HG02885 (cell line): Measurements from ENCODE around the gene EFNB1.

Experiments
- ATAC-seq: cut with Tn5 transposase; IDR thresholded peaks from one replicate; pipeline ENCODE4 v1.9.1; 2021; ENCODE audit warnings: mild to moderate bottlenecking; ENCODE audit not compliant: unreplicated experiment, poor library complexity

EFNB1 gene

DNA sequence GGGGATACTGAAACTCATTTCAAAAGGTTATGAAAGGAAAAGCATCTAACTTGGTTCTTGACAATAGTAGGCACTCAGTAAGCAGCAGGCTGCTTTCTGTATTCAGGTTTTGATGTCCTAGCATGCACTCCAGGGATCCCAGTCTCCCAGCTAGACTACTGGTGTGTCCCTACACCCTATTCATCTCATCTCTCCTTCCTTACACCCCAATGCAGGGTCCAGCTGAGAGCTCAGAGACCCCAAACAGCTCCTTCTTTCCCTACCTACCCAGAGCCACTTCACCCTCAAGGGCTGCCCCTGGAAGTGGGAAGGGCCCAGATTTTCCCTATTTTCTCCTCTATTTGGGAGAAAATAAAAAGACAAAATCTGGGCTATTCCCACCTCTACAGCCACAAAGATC, 1.6 kb upstream of the EFNB1 start:
- ATAC-seq, result no peak

DNA sequence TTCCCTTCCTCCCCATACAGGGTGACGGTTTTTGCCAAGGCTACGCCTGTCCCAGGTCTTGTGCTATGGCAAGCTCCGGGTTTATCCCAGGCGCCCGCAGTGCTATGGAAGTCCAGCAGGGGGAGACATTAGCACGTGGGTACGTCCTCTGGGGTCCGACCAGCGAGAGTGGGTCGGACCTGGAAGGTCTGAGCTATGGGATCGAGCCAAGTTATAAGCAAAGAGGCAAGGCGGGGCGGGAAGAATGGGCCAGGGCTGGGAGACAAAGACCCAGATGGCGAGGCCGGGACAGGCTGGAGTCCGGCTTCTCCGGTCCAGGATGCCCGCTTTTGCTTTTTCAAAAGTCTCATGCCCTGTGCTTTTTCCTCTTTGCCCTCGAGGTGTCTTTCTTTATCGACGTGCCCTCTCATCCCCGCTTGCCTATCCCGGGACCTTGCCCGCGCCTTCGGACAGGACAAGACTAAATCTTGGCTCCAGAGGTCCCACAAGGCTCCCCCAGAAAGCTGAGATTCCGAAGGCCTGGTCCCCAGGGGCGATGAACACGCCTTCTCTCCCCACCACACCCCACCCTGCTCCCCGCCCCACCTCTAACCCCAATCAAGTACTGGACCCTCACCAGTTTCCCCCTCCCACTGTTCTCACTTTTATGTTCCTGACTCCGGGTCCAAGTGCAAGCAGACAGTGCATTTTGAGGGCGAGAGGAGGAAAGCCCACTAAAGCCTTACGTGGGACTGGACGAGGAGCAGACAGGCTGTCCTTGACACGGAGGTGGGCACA, 785 bp upstream of the EFNB1 start:
- peak; percentile 33 for ATAC-seq

DNA sequence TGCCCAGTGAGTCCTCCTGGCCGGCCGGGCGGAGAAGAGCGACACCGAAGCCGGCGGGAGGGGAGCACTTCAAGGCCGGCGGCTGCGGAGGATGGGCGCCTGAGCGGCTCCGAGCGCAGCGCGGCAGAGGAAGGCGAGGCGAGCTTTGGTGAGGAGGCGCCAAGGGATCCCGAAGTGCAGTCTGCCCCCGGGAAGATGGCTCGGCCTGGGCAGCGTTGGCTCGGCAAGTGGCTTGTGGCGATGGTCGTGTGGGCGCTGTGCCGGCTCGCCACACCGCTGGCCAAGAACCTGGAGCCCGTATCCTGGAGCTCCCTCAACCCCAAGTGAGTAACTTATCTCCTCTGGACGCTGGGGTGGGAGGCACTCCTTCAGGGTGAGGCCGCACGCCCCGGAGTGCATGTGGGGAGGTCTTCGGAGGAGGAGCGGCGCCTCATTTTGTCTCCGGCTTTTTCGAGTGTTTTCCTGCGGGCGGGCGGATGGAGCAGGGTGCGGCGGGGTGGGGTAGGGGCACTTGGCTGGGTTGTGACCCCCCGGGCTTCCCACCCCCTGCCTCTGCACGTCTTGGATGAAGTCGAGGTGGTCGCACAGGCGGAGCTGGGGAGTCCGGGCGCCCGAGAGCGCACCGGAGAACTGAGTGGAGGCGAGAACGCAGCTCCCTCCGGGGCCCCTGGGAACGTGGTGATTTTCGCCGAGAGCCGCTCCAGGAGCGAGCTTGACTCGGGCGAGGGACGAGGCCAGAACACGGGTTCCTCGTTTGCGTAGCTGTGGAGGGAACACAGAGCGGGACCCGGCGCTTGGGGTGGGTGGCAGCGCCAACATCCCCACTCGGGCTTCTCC, 979 bp downstream of the EFNB1 start:
- ATAC-seq, result no peak

DNA sequence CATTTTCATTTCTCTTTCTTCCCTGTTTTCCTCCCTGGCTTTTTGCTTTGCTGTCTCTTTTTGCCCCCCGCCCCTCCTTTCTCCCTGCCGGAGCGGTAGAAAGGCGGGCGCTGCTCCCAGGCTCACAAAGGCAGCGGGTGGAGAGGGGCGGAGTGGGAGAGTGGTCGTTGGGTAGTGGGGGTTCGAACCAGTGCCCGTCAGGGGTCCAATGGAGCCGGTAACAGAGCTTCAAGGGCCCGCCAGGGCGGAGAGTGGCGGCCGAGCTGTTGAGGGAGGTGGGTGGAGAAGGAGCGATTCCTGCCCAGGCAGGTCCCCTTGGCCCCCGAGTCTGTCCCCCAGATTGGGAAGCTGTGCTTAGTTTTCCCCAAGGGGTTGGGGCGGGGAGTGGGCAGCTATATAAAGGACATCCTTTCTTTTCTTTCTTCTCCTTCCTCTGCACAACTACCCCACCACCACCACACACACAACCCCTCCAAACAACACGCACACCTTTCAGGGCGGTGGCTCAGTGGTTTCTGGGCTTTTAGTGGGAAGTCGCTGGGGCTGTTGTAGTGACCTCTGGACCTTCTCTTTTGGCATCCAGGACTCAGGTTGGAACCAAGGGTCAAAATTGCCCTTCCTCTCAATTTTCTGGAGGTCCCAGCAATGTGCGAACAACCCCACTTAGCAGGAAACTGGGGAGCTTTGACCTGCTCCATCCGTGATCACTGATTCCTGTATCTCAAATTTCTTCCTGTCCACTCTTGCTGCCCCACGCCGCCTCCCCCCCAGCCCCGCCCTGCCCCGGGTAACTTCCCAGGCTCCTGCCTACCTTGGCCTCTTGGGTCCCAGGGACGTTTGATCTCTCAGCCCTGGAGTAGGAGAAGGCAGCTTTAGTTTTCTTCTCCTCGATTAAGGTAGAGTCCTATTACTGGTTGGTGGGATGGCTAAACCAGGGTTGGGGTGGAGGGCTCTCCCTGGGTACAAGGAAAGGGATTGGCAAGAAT, 1.9 kb downstream of the EFNB1 start:
- no peak for ATAC-seq

DNA sequence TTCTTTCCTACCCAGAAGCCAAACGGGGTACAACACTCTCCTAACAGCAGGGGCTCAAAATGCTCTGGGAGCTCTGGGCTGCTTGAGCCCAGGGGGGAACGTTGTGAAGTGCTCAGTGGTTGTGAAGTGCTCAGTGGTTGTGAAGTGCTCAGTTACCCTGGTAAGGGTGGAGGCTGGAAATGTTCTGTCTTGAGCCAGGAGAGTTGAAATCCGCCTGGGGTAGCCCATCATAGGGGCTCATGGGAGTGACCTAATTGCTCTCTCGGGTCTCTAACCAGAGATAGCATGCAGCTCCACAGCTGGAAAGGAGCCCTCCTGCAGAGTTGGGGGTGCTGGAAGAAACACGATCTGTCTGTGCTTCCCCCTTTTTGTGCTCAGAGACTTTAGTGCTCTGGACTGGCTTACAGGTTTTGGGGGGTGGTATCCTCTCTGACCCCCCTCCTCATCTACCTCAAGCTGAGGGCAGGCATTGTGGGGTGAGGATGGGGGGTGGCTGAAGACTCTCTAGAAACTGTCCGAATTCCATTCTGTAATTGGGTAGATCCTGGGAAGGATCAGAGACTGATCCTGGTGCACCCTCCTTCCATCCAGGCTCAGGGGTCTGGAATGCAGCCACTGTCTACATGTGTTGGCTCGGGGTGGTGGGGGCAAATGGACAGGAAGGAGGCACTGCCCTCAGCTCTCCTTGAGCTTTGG, 2.7 kb downstream of the EFNB1 start:
- ATAC-seq, result no peak

DNA sequence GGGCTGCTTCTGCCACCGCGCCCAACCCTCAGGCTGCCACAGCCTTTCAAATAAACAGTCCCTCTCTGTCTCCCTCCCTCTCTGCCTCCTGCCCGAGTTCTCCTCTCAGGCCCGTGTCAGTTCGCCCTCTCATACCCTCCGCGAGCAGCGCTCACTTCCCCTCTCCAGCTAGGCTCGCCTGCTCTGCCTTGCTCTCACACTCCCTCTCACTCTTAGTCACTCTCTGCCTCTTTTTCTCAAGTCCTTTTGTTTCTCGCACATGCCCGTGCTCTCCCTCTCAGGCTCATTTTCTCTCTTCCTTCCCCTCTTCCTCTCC, 3.2 kb downstream of the EFNB1 start:
- ATAC-seq, result peak; percentile 54

DNA sequence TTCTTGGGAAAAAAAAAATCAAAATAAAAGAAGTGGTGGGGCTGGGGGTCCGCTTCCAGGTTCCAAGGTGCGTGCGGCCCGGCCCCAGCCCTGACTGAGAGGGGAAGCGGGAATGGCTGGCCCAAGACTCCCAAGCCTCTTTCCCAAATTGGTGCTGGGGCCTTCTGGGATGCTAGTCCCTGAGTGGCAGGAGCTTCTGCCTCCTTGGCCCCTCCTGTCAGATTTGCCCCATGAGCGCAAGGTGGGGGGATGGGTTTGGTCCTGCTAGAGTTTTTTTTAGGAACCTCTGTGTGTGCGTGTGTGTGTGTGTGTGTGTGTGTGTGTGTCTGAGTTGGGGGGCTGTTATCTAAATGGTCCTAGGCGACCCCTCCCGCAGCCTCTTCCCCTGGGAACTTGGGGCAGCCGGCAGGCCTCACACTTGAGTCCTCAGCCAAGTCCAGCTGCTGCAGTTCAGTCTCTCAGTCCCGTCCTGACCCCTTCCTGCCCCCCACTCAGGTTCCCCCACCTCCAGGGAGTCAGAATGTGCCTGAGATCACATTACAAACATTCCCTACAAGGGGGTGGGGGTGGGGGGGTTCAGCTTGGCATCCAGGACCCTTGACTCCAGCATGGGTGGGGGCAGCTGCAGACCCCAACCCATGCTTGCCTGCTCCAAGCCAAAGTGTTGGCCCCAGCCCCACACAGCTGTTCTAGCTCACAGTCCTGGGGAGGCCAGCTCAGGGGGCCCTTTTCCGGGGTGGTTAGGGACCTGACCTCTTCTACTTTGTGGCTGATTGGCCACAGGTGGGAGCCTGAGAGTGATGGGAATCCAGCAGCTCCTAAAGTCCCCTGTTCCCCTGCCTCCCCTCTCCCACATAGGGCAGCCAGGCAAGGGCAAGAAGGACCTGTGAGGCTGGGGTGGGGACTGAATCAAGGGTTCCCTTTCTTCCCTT, 4.0 kb downstream of the EFNB1 start:
- ATAC-seq, result no peak

DNA sequence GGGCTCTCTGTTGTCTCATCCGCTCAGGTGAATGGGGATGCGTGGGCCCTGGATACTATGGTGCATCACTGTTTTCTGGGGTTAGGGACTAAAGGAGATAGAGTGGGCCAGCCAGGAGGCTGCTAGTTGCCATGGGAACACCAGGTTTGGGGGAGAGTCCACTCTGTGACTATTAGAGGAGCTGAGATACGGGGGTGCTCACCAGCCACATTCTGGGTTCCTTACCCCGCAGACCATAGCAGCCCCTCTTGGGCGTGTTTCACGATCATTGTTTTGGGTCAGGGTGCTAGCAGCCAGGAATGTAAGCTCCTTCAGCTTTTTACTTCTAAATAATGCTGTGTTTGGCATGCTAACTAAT, 4.6 kb downstream of the EFNB1 start:
- ATAC-seq, result no peak

DNA sequence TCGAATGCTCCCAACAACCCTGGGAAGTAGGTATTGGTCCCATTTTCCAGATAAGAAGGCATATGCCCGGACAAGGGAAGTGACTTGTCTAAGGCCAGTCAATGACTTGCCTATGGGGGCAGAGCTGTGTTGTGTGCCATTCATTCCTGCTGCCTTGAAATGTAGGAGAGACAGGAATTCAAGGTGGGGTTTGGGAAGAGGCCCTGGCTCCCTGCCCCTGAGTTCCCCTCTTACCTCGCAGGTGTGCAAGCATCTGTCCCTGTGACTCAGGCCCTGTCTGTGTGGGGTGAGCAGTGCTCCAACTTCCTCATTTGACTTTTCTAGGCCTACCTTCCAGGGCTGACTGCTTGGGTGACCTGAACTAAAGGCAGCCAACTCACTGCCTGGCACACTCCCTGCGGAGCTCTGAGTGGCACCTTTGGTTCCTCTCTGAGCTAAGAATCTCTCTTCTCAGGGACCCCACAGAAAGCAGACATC, 5.1 kb downstream of the EFNB1 start:
- peak; percentile 32 for ATAC-seq

DNA sequence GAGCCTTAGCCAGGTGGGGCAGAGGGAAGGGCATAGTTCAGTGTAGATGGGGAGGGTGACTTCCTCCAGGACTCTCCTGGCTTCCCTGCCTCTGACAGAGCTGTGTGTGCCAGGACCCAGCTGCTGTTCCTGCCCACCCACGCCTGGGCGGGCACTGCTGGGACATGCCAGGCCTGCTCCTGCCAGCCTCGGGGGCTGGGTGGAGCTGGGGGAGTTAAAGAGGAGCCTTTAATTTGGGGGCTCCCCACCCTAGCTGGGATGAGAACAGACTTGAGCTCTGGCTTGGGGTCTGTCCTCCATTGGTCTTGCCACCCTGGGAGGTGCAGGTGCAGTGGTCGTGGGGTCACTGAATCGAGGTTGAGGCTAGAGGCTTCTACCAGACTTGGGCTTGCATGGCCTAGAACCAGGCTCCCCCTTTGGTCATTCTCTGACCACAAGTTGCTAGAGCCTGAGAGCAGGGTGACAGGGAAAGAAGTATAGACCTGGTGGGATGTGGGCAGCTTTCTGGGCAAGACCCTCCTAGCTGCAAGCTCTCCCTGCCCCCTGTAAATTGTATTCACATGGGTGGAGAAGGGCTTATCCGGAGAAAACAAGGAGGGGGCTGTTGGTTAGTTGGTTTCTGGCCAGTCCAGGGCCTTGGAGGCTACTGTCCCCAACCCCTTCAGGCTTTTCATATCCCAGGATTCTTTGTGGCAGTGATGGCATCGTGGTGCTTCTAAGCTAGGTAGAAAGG, 5.7 kb downstream of the EFNB1 start:
- ATAC-seq, result no peak

DNA sequence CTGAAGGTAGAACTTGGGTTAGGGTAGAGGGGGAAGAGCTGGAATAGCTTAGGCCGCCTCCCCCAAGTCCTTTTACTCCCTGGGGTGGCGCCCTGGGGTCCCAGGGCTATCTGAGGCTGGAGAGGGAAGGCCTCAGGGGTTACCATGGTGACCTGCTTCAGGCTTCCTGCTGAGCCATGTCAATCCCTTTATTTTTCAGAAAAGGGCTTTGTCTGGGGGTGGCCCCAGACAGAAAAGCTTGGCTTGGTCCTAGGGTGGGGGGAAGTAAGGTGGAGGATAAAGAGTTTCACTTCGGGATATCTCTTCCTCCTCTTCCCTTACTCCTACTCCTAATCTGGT, 6.3 kb downstream of the EFNB1 start:
- ATAC-seq, result no peak

DNA sequence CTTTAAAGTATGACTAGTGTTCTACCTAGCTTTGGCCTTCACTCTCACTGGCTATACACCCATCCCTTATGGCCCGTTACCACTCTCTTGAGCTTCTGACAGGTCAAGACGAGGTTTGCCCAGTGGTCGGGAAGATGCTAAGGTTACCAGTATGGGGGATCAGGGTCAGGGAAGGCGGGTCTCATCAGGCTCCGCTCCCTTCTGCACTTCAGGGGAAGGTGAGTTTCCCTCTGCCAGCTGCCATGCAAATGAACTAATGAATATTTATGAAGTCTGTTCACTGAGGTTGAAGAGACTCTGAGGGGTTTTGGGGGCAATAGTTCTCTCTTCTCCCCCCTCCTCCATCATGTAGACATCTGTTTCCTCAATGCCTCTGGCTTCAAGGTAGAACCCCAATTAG, 6.6 kb downstream of the EFNB1 start:
- ATAC-seq, result no peak

DNA sequence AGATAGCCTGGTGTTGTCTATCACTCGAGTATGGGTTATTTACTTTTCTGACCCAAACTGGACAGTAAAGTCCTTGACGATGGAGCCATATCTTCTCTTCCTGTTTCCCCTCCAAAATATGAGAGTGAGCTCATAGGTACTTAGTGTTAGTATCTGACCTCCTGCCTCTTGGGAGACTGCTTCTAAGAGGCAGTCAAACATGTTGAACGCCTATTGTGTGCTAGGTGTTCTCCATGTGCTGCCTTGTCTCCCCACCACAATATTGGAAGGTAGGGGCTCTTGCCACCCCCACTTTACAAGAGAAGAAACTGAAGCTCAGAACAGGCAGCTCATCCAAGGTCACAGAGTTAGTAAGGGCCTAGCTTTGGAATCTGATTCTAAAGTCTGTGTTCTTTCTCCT, 8.3 kb downstream of the EFNB1 start:
- no peak for ATAC-seq

DNA sequence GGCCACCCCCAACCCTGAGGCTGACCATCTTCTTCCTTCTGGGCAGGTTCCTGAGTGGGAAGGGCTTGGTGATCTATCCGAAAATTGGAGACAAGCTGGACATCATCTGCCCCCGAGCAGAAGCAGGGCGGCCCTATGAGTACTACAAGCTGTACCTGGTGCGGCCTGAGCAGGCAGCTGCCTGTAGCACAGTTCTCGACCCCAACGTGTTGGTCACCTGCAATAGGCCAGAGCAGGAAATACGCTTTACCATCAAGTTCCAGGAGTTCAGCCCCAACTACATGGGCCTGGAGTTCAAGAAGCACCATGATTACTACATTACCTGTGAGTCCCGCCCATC, 9.7 kb downstream of the EFNB1 start:
- no peak for ATAC-seq

DNA sequence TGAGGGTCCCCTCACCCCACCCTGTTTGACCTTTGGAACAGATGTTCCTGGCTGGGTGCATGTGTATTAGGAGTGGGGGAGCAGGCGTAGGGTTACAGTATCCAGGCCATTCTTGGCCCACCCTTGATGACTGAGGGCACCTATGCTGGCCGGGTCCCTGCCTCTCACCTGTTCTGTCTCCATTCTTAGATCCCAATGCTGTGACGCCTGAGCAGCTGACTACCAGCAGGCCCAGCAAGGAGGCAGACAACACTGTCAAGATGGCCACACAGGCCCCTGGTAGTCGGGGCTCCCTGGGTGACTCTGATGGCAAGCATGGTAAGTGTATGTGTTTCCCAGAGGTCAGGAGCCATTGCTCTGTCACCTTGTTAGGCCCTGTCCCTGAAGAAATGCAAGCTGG, 10.9 kb downstream of the EFNB1 start:
- ATAC-seq, result no peak

DNA sequence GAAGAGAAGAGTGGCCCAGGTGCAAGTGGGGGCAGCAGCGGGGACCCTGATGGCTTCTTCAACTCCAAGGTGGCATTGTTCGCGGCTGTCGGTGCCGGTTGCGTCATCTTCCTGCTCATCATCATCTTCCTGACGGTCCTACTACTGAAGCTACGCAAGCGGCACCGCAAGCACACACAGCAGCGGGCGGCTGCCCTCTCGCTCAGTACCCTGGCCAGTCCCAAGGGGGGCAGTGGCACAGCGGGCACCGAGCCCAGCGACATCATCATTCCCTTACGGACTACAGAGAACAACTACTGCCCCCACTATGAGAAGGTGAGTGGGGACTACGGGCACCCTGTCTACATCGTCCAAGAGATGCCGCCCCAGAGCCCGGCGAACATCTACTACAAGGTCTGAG, 11.4 kb downstream of the EFNB1 start:
- no peak for ATAC-seq

DNA sequence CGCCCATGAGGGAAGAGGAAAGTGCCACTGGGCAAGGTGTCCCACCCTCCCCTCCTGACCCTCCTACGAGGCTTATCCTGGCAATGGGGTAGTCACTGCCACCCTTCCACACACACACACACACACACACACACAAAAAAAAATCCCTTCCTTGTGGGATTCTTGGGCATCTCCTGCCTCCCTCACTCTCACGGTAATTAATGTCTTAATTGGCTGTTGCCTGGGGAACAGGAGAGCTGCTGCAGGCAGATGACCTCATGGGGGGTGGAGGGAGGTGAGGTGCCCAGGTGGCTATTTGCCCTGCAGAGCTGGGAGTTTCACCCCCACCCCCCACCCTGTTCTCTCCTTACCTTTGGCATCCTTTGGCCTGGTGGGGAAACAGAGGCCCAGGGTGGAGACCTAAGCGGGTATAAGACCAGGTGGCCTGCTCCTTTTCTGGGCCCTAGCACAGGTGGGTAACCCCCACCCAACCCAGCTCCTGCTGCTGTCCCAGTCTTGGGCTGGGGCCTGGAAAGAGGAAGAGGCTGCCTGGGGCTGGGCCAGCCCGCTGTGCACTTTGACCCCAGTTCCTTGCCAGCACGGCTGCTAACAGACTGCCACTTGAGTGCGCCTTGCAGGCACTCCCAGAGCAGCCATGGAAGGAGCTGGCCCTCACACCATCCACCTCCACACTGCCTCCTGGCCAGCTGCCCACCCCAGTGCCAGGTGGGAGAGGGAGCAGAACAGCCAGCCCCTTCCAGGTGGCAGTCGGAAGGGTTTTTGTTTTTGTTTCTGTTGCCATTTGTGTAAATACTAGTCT, 12.6 kb downstream of the EFNB1 start:
- ATAC-seq, result no peak

DNA sequence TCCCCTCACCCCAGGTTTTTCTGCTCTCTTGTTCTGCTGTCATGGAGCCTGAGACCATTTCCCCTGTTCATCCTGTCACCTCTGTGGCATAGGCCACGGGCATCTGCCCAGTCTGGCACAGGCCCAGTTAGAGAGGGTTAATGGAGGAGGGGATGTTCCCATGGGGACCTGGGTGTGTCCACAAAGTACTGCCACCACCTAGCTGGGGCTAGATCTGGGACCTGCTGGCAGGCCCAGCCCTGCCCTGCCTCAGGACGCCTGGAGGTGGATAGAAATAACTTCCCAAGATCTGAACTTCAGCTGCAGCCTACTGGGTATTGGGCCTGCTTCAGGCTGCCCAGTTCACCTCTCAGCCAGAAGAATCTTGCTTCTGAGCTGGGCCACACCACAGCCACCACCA, 13.5 kb downstream of the EFNB1 start:
- no peak for ATAC-seq
